ENCODE measurements around the gene ACD.

Gene ACD

GRCh38 chr16:67613808-67614207, 46.3 kb downstream of the ACD start:
- intact Hi-C loops (cut with DNase I; ENCODE audit: low total_unique reads) = no loop called here
- TF ChIP-seq CTCF (IDR thresholded peaks at IDR 0.05) = no peak

GRCh38 chr16:67608364-67608763, 51.7 kb downstream of the ACD start:
- no peak for TF ChIP-seq CTCF (IDR thresholded peaks at IDR 0.05)
- Histone ChIP-seq H3K4me1 (peaks cover 0 to 5% (median 0%) of the 10 kb centered on the region in 4 donors), H3K4me3 (no peak overlapping the region), H3K27ac (no peak overlapping the region), H3K27me3 (no peaks in the 10 kb centered on the region), H3K9me3 (no peaks in the 10 kb centered on the region), H3K36me3 (peaks cover 23 to 29% (median 27%) of the 10 kb centered on the region in 3 donors)
- no peak for DNase-seq
- intact Hi-C loops (cut with DNase I; ENCODE audit: low total_unique reads) = no loop called here

More at GRCh38 chr16:67613808-67614207, 46.3 kb downstream of the ACD start:
- Histone ChIP-seq H3K36me3 (peaks cover 43 to 83% (median 79%) of the 10 kb centered on the region in 3 donors), H3K9me3 (no peaks in the 10 kb centered on the region), H3K27ac (no peak overlapping the region), H3K4me3 (no peak overlapping the region), H3K27me3 (no peaks in the 10 kb centered on the region), H3K4me1 (no peaks in the 10 kb centered on the region)
- no peak for DNase-seq
